MM.1S (cell line): ENCODE results near the gene MYO1C.

Experiments used
- DNase-seq: peaks from one replicate; pipeline ENCODE4 v3.0.0-alpha.2; 2015
- H2AFZ ChIP-seq: fragments of 300-600 bp; sonication (generic); 2 replicates; pipeline ENCODE4 v1.6.0; 2016; ENCODE audit warnings: antibody characterized with exemption, low read length
- H3F3A ChIP-seq: fragments of 300-600 bp; sonication (generic); 2 replicates; pipeline ENCODE4 v1.6.1; 2016; ENCODE audit warnings: mild to moderate bottlenecking, antibody characterized with exemption, low read length, moderate library complexity, mixed read lengths; ENCODE audit not compliant: insufficient read depth
- H3K27ac ChIP-seq: fragments of 300-600 bp; sonication (generic); 2 replicates; pipeline ENCODE4 v1.5.1; 2016; ENCODE audit warnings: mild to moderate bottlenecking, low read length
- H3K27me3 ChIP-seq: fragments of 300-600 bp; sonication (generic); replicated peaks from 2 replicates; pipeline ENCODE4 v1.6.0; 2016; ENCODE audit warnings: low read length; ENCODE audit not compliant: insufficient read depth
- H3K36me3 ChIP-seq: fragments of 300-600 bp; sonication (generic); replicated peaks from 2 replicates; pipeline ENCODE4 v1.6.1; 2016; ENCODE audit warnings: mild to moderate bottlenecking, low read length, mixed read lengths; ENCODE audit not compliant: insufficient read depth
- H3K4me1 ChIP-seq: fragments of 300-600 bp; sonication (generic); 2 replicates; pipeline ENCODE4 v1.6.1; 2016; ENCODE audit warnings: low read length, mixed read lengths
- H3K4me2 ChIP-seq: fragments of 300-600 bp; sonication (generic); 2 replicates; pipeline ENCODE4 v1.6.0; 2016; ENCODE audit warnings: low read depth, low read length
- H3K4me3 ChIP-seq: fragments of 300-600 bp; sonication (generic); 2 replicates; pipeline ENCODE4 v1.5.1; 2016; ENCODE audit warnings: low read length, mixed read lengths
- H3K79me2 ChIP-seq: fragments of 300-600 bp; sonication (generic); 2 replicates; pipeline ENCODE4 v1.6.1; 2016; ENCODE audit warnings: mixed run types, low read length, mixed read lengths
- H3K9ac ChIP-seq: fragments of 300-600 bp; sonication (generic); 2 replicates; pipeline ENCODE4 v1.6.1; 2016; ENCODE audit warnings: low read length, mixed read lengths
- H3K9me2 ChIP-seq: fragments of 300-600 bp; sonication (generic); replicated peaks from 2 replicates; pipeline ENCODE4 v1.6.1; 2016; ENCODE audit warnings: mild to moderate bottlenecking, low read length, mixed read lengths; ENCODE audit not compliant: insufficient read depth
- H3K9me3 ChIP-seq: fragments of 300-600 bp; sonication (generic); replicated peaks from 2 replicates; pipeline ENCODE4 v1.6.1; 2016; ENCODE audit warnings: mild to moderate bottlenecking, low read length, mixed read lengths; ENCODE audit not compliant: insufficient read depth
- H4K20me1 ChIP-seq: fragments of 300-600 bp; sonication (generic); 2 replicates; pipeline ENCODE4 v1.6.1; 2016; ENCODE audit warnings: mild to moderate bottlenecking, low read length, moderate library complexity, mixed read lengths; ENCODE audit not compliant: insufficient read depth
- EZH2 ChIP-seq: fragments of 300-600 bp; sonication (generic); optimal IDR thresholded peaks from 2 replicates; pipeline ENCODE3; 2017; ENCODE audit warnings: low read depth, mild to moderate bottlenecking, antibody characterized with exemption, low read length, mixed read lengths
- EZH2phosphoT487 ChIP-seq: fragments of 300-600 bp; sonication (generic); IDR thresholded peaks from 2 replicates; pipeline ENCODE4 v1.6.1; 2018; ENCODE audit warnings: antibody characterized with exemption, low read length
- TF ChIP-seq, protein P1 (sequence below): fragments of 300-600 bp; sonication (generic); IDR thresholded peaks from 2 replicates; pipeline ENCODE4 v1.5.1; 2016; ENCODE audit warnings: antibody characterized with exemption, low read length, mixed read lengths

Gene MYO1C, protein sequence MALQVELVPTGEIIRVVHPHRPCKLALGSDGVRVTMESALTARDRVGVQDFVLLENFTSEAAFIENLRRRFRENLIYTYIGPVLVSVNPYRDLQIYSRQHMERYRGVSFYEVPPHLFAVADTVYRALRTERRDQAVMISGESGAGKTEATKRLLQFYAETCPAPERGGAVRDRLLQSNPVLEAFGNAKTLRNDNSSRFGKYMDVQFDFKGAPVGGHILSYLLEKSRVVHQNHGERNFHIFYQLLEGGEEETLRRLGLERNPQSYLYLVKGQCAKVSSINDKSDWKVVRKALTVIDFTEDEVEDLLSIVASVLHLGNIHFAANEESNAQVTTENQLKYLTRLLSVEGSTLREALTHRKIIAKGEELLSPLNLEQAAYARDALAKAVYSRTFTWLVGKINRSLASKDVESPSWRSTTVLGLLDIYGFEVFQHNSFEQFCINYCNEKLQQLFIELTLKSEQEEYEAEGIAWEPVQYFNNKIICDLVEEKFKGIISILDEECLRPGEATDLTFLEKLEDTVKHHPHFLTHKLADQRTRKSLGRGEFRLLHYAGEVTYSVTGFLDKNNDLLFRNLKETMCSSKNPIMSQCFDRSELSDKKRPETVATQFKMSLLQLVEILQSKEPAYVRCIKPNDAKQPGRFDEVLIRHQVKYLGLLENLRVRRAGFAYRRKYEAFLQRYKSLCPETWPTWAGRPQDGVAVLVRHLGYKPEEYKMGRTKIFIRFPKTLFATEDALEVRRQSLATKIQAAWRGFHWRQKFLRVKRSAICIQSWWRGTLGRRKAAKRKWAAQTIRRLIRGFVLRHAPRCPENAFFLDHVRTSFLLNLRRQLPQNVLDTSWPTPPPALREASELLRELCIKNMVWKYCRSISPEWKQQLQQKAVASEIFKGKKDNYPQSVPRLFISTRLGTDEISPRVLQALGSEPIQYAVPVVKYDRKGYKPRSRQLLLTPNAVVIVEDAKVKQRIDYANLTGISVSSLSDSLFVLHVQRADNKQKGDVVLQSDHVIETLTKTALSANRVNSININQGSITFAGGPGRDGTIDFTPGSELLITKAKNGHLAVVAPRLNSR

DNA sequence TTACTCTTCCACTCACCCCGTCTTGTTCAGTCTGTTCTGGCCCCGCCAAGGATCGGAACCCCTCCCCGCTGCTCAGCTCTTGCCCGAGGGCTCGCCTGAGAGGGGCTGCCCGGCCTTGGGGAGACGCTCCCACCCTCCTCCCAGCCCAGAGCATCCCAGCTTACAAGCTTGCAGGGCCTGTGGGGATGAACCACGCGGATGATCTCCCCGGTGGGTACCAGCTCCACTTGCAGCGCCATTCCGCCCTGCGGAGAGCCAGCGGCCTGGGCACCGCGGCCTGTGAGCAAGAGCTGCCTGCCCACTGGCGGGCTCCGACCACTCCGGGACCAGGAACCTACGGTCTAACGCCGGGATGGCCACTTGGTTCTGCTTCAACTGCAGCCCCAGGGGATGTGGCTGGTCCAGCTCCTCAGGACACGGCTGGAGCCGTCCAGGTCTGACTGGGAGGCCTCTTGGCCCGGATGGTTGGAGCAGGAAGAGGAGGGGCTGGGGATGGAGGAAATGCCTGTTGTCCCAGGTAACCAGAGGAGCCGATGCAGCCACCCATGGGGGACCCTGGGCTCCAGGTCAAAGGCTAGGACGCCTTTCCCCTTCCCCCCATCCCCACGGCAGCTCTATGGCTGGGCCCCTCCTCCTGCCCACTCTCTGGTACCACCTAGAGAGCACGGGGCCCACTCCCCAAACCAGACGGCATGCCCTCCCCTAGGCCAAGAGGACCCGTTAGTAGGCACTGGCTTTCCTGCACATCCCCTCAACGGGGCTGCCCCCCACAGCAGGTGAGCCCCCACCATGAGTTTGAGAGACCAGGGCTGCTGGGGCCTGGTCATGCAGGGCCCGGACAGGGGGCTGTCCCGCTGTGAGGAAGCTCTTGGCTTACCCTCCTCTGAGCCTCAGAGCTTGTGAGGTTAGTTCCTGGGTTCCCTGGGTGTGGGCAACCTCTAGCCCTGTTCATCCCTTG, at the start of gene MYO1C:
MYO1C (minus strand) TSS at position 438 of the 958 bp plus-strand sequence; CDS start at position 239, 199 bp downstream.
- Histone ChIP-seq H3K9me3 (no peaks in the 10 kb centered on the region), H3F3A (0 out of 2 replicates have a peak, but pooled peaks cover 3% of the 10 kb centered on the region), H3K4me3 (peak within 1 kb of the TSS; percentile 58), H3K9me2 (no peaks in the 10 kb centered on the region), H2AFZ (peak within 1 kb of the TSS; percentile 92), H3K9ac (peak within 1 kb of the TSS; percentile 55; the same call in 1 of the 2 replicates), H4K20me1 (no peaks in the 10 kb centered on the region), H3K27ac (no peak within 1 kb of the TSS), H3K36me3 (no peaks in the 10 kb centered on the region), H3K27me3 (no peaks in the 10 kb centered on the region), H3K4me2 (peak within 1 kb of the TSS; percentile 95; the same call in 1 of the 2 replicates), H3K79me2 (0 out of 2 replicates have a peak, but pooled peaks cover 3% of the 10 kb centered on the region), H3K4me1 (0 out of 2 replicates have a peak, but pooled peaks cover 7% of the 10 kb centered on the region)
- DNase-seq: no peak
- TF ChIP-seq EZH2phosphoT487 (no peak), EZH2 (no peak)
- TF ChIP-seq, protein P1, sequence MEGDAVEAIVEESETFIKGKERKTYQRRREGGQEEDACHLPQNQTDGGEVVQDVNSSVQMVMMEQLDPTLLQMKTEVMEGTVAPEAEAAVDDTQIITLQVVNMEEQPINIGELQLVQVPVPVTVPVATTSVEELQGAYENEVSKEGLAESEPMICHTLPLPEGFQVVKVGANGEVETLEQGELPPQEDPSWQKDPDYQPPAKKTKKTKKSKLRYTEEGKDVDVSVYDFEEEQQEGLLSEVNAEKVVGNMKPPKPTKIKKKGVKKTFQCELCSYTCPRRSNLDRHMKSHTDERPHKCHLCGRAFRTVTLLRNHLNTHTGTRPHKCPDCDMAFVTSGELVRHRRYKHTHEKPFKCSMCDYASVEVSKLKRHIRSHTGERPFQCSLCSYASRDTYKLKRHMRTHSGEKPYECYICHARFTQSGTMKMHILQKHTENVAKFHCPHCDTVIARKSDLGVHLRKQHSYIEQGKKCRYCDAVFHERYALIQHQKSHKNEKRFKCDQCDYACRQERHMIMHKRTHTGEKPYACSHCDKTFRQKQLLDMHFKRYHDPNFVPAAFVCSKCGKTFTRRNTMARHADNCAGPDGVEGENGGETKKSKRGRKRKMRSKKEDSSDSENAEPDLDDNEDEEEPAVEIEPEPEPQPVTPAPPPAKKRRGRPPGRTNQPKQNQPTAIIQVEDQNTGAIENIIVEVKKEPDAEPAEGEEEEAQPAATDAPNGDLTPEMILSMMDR: no peak

DNA sequence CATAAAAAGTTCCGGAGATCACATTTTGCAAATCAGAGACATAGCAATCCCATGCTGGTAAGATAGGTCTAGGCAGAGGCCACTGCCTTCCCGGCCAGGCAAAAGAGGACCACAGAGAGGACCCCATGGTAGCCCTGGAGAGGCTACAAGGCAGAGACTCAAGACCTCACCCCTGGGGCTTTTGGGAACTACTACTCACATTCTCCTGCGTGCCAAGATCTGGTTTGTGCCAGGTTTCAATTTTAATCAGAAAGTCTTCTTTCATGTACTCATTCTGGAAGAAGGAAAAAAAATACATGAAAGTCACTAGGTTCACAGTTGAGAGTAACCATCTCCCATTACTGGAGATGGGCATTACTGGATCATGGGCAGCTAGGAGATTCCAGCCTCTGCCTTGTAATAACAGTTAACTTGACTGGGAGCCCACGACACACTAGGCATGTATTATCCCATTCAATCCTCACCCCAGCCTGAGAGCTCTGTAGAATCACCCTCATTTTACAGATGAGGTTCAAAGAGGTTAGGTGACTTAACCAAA, 49.0 kb upstream of the MYO1C start:
- H4K20me1 ChIP-seq: no peaks in the 10 kb centered on the region
- H3F3A ChIP-seq: no peaks in the 10 kb centered on the region
- no peak for DNase-seq
- H2AFZ ChIP-seq: no peak overlapping the region
- TF ChIP-seq, protein P1: no peak
- TF ChIP-seq EZH2phosphoT487: no peak
- no peak for TF ChIP-seq EZH2
- H3K9me2 ChIP-seq: no peaks in the 10 kb centered on the region
- no peak overlapping the region for H3K4me3 ChIP-seq
- no peak overlapping the region for H3K4me2 ChIP-seq
- no peaks in the 10 kb centered on the region for H3K9me3 ChIP-seq
- H3K79me2 ChIP-seq: no peaks in the 10 kb centered on the region
- no peaks in the 10 kb centered on the region for H3K27me3 ChIP-seq
- no peaks in the 10 kb centered on the region for H3K4me1 ChIP-seq
- H3K9ac ChIP-seq: no peak overlapping the region
- H3K36me3 ChIP-seq: peaks cover 4% of the 10 kb centered on the region; the same call in 1 of the 2 replicates
- H3K27ac ChIP-seq: no peak overlapping the region

DNA sequence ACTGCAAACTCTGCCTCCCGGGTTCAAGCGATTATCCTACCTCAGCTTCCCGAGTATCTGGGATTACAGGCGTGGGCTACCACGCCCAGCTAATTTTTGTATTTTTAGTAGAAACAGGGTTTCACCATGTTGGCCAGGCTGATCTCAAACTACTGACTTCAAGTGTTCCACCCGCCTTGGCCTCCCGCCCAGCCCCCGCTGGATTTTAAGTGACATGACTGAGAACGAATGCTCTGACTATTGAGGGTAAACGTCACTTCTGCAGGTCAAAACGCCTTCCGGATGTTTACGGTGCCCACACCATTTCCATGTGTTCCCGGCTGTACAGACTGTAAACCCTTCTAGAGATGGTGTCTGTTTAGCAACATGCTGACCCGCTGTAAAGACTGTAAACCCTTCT, 47.3 kb upstream of the MYO1C start:
- DNase-seq: no peak
- Histone ChIP-seq H3K9ac (no peak overlapping the region), H4K20me1 (no peaks in the 10 kb centered on the region), H3K36me3 (peaks cover 4% of the 10 kb centered on the region; the same call in 1 of the 2 replicates), H3K4me1 (no peaks in the 10 kb centered on the region), H3K9me3 (no peaks in the 10 kb centered on the region), H3K27ac (no peak overlapping the region), H3K4me2 (no peak overlapping the region), H3K79me2 (no peaks in the 10 kb centered on the region), H2AFZ (no peak overlapping the region), H3K4me3 (no peak overlapping the region), H3K27me3 (no peaks in the 10 kb centered on the region), H3K9me2 (no peaks in the 10 kb centered on the region), H3F3A (no peaks in the 10 kb centered on the region)
- TF ChIP-seq EZH2: no peak
- TF ChIP-seq, protein P1: no peak
- no peak for TF ChIP-seq EZH2phosphoT487
